CD1c-positive myeloid dendritic cell (primary cell): ENCODE measurements around the gene TECPR2.

Experiments
- DNase-seq: peaks from one replicate; pipeline ENCODE4 v3.0.0-alpha.2; 2016; ENCODE audit errors: extremely low spot score

Gene TECPR2

DNA sequence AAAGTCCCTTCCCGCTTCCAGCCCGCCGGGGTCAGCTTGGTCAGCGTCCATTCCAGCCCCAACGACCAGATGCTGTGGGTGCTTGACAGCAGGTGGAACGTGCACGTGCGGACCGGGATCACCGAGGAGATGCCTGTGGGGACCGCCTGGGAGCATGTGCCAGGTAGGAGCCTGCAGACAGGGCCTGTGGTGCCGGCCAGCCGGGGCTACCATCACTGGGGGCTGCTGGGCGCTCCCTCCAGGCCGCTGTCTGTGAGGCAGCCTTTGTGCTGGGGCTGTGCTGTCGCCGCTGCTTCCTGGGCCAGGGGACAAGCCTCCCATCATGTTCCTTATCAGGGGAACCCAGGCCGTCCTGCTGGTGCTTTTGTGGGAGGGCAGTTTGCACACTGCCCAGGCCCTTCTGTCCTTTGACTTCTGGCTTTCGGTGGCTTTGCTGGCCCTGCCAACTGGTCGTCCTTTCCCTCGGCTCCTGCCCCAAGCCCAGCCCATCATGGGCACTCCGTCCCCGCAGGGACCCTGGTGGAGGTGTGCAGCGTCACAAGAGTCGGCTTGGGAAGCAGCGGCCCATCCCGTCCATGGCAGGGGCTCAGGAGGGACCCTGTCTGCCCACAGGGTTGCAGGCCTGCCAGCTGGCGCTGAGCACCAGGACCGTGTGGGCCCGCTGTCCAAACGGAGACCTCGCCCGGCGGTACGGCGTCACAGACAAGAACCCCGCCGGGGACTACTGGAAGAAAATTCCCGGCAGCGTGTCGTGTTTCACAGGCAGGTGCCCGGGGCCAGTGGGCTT lies 134.4 kb downstream of the TECPR2 start:
- DNase-seq: no peak

GRCh38 chr14:102497998-102498677 lies 135.4 kb downstream of the TECPR2 start:
- DNase-seq: no peak

DNA sequence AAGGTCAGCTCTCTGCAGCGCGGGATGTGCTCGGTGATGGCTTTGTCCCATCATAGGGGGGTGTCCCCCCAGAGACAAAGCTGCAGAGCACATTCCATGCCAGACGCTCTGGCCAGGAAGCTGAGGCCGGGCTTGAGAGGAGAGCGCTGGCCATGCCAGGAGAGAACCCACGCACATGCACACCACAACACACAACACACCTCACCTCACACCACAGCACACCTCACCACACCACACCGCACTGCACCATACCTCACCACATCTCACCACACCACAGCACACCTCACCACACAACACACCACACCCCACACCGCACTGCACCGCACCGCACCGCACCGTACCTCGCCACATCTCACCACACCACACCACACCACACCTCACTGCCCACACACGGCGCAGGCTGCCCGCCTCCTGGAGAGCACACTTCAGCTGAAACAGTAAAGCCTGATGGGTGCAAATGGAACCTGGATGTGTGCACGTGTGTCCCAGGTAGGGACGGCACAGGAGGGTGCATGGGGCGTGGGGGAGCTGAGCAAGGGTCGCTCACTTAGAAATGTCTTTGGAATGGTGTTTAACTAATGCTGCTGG lies 136.0 kb downstream of the TECPR2 start:
- no peak for DNase-seq

- DNase-seq: no peak
Measured at GRCh38 chr14:102499401-102500157, 136.8 kb downstream of the TECPR2 start.

- DNase-seq: peak; percentile 52
Measured at GRCh38 chr14:102500158-102500662, 137.5 kb downstream of the TECPR2 start.

GRCh38 chr14:102500713-102501112 lies 138.0 kb downstream of the TECPR2 start:
- DNase-seq: no peak

DNA sequence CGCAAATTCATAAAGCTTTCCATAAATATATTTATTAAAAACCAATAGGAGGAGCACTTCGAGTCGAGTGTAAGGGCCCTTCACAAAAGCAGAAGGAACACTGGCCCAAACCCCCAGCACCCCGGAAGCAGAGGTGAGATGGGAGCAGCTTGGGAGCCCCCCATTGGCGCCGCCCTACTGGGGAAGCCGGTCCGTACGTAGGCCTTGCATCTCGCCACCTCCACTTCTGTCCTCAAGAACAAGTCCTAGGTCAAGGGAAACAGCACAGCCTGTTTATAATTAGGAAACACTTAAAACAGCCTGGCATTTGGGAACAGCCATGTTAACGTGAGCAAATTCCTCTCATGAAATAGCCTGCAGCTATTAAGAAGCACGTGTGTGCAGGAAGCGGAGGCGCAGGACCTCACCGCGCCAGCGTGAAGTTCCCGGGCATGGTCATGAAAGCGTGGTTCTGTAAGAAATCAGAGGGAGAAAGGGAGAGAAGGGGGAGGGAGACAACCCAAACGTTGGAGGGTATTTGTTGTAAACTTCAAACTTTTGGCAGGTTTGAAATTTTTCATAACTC lies 139.1 kb downstream of the TECPR2 start:
- no peak for DNase-seq

DNA sequence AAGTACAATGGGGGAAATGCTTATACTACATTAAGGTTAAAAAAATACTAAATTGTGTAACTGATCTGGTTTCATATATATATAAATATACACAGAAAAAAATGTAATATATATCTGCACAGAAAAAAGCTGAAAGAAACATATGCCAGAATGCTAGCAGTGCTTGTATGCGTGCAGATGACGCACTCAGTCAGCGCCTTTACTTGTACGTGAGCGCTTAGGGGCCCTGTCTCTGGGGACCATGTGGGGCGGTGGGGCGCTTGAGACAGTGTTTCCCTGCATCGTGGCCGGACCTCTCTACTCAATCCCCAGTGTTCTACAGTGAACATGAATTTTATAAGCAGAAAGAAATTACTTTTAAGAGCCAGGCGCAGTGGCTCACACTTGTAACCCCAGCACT lies 139.8 kb downstream of the TECPR2 start:
- no peak for DNase-seq

GRCh38 chr14:102503641-102504327 lies 141.0 kb downstream of the TECPR2 start:
- peak; percentile 36 for DNase-seq

DNA sequence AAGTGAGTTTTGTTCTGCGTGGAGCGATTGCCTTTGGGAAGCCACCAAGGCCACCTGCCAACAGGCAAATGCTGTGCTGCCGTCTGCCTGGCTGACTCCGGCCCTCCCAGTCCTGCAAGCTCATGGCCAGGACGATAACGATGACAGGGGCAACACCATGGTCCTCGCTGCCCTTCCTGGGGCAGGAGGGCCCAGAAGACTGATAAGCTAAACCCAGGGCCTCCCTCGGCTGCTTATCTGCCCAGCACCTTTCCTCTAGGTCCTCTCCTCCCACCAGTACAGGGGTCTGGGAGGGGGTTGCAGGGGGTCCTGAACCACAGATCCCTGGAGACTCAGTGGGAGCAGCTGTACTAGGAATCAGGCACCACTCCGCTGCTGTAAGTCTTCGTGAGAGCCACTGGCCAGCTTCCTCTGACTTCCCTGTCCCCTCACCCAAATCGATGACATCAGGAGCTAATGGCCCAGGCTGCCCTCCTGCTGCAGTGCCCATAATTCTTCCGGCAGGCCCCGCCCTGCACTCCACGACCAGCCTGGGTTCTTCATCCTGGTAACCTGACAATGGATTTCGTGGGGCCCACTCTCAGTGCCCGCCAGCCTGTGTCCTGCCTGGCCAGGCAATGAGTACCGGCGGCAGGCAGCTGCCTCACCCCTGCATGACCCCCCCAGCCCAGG lies 141.7 kb downstream of the TECPR2 start:
- no peak for DNase-seq

GRCh38 chr14:102505000-102505619 lies 142.4 kb downstream of the TECPR2 start:
- no peak for DNase-seq

- DNase-seq: no peak
Measured at GRCh38 chr14:102505775-102506625, 143.3 kb downstream of the TECPR2 start.

- no peak for DNase-seq
Measured at GRCh38 chr14:102506626-102506925, 143.8 kb downstream of the TECPR2 start.

DNA sequence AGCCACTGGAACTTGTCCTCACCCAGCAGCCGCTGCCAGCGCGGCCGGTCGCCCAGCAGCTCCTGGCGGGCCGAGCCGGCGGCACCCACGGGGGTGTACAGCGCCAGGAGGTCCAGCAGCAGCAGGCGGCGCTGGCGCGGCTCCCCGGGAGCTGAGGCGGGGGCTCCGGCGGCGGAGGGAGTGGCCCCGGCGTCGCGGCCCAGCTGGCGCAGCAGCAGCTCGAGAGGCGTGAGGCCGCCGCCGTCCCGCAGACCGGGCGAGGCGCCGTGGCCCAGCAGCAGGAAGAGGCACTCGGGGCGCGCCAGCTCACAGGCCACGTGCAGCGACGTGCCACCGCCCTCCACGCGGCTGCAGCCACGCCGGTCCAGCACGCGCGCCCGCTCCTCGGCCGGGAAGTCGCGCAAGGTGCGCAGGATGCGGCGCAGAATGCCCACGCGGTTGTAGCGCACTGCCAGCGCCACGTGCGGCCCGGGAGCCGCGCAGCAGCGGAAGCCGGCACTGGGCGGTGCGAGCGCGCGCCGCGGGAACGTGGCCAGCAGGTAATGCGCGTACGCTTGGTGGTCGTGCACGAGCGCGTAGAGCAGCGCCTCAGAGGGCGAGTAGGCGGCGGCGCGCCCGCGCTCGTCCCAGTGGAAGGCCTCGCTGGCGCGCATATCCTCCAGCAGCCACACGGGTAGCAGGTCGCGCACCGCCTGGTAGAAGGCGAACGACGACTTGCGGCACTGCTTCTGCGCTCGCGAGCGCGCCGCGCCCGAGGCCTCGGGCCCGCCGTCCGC lies 144.5 kb downstream of the TECPR2 start:
- no peak for DNase-seq

DNA sequence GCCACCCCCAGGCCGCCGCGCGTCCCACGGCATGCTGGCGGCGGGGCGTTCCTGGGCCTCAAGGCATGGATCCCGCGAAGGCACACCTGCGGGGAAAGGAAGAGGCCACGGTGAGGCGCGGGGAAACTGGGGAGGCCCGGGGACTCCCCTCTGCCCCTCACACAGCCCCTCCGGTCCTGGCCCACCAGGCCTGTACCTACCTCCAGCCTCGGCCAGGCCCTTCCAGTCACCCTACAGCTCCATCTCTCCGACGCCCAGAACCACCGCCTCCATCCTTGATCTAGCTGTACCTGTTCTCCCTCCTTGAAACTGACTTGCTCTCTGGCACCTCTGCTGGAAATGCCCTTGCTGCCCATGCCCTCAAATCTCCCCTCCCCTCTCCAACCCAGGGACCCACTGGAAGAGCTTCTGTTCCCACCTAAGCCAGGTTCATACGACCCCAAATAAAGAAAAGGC lies 145.1 kb downstream of the TECPR2 start:
- DNase-seq: no peak

GRCh38 chr14:102508410-102508773 lies 145.7 kb downstream of the TECPR2 start:
- no peak for DNase-seq

DNA sequence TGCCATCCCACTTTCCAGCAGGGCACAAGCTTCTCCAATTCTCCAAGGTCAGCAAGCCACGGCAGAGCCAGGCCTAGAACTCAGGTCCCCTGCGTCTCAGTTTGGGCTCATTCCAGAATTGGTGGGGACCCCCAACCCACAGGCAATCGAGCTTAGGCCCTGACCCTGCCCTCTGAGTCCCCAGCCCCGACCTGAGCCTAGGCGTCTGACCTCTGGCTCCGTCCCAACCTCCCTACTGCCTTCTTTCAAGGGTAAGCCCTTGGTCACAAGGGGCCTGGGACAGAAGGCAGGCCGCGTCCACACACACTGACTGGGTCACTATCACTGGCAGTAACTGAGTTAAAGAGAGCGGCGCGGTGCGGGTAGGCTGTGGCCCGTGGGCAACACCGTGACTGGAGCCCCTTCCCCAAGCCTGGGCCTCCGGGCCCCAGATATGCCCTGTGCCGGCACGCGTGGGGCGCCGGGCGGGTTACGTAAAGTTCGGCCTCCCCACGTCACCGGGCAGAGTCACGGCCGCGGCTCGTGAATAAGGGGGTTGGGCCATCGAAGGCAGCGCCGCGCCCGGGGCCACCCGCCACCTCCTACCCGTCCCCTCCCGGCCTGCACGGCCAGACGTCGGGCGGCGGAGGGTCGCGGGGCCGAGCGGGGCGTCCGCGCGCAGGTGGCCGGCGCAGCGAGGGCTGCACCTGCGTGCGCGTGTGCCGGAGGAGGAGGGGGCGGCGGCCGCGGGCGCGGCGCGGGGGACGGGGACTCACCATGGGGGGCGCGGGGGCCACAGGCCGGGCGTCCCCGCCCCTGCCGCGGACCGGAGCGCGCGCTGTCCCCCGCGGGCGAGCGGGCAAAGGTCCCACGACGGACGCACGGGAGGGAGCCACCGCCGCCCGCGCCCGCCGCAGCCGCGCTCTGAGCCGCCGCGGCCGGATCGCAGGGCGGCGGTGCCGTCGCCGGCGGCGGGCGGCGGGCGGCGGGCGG lies 146.3 kb downstream of the TECPR2 start:
- DNase-seq: peak; percentile 66
